ENCODE data around the gene ACAP1.
"Not testable (repeated sequence)": the region's sequence is repeated elsewhere in the genome, so short reads cannot be mapped to it uniquely, and the experiment has no call there.

DNA sequence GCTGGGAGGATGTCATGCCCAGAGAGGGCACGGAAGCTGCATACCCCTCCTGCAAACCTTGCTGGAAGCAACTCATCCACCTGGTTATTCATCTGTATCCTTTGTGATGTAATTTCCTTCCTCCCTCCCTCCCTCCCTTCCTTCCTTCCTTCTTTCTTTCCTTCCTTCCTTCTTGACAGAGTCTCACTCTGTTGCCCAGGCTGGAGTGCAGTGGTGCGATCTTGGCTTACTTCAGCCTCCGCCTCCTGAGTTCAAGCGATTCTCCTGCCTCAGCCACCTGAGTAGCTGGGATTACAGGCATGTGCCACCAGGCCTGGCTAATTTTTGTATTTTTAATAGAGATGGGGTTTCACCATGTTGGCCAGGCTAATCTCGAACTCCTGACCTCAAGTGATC is 32.3 kb downstream of the ACAP1 start:
- TF ChIP-seq POLR2AphosphoS5, CTCF, POLR2A (IDR thresholded peaks at IDR 0.05): not testable (repeated sequence)

All from upper lobe of left lung (tissue), 4 donors.